GM11168 (cell line): ENCODE results near the gene MRI1.
"Not testable (repeated sequence)": the region's sequence is repeated elsewhere in the genome, so short reads cannot be mapped to it uniquely, and the experiment has no call there.

ENCODE experiments used
- in situ Hi-C: fragments of 300-500 bp; cut with MboI; formaldehyde crosslinking; loops from one replicate; pipeline ENCODE4 v1.12.0; 2022; ENCODE audit warnings: low sequenced_read_pairs; ENCODE audit not compliant: unreplicated experiment

MRI1 gene

GRCh38 chr19:13784731-13785452, 20.6 kb downstream of the MRI1 start:
- in situ Hi-C loops = no loop called here

GRCh38 chr19:13788991-13789390, 24.7 kb downstream of the MRI1 start:
- in situ Hi-C loops = no loop called here

DNA sequence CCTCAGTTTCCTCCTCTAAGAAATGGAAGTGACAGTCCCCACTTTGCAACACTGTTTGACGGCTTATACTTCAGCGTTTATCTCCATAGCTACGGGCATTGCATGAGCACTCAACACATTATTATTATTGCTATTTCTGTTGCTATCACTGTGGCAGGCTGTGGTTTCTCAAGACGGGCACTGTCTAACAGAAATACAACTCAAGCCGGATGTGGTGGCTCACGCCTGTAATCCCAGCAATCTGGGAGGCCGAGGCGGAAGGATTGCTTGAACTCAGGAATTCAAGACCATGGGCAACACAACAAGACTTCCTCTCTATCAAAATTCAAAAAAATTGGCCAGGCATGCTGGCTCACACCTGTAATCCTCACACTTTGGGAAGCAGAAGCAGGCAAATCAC, 26.0 kb downstream of the MRI1 start:
- in situ Hi-C loops = no loop called here

DNA sequence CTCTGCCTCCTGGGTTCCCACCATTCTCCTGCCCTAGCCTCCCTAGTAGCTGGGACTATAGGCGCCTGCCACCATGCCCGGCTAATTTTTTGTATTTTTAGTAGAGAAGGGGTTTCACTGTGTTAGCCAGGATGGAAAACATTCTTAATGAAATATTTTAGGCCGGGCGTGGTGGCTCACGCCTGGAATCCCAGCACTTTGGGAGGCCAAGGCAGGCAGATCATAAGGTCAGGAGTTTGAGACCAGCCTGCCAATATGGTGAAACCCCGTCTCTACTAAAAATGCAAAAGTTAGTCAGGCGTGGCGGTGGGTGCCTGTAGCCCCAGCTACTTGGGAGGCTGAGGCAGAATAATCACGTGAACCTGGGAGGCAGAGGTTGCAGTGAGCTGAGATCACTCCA, 29.0 kb downstream of the MRI1 start:
- in situ Hi-C loops = not testable (repeated sequence)

- in situ Hi-C loops = no loop called here
These were observed 30.1 kb downstream of the MRI1 start for GRCh38 chr19:13794398-13794756.

GRCh38 chr19:13794757-13795589, 30.7 kb downstream of the MRI1 start, which contains the start of gene ZSWIM4:
ZSWIM4 (plus strand) TSS chr19:13795443; CDS start chr19:13795649, 206 bp downstream.
- in situ Hi-C loops = no loop called here

DNA sequence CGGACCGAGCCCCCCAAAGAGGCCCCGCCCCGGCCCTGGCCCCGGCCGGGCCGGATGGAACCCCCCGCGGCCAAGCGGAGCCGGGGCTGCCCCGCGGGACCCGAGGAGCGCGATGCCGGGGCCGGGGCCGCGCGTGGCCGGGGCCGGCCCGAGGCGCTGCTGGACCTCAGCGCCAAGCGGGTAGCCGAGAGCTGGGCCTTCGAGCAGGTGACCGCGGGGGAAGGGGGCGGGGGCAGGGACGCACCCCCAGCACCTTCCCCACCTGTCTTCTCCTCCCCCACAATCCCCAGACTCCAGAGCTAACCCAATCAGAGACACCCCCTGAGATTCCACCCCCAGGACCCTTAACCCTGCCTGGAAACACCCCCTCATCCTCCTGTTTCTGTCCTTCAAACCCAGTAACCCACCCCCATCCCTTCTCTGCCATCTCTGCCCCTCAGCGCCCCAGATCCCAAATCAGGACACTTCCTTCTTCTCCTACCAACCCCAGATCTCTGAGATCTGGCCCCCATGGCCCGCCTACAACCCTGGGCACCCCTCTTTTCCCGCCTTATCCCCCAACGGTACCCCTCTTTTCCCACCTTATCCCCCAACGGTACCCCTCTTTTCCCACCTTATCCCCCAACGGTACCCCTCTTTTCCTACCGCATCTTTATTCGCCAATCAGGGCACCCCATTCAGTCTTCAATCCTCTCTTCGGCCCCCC, 31.4 kb downstream of the MRI1 start:
- in situ Hi-C loops = no loop called here

DNA sequence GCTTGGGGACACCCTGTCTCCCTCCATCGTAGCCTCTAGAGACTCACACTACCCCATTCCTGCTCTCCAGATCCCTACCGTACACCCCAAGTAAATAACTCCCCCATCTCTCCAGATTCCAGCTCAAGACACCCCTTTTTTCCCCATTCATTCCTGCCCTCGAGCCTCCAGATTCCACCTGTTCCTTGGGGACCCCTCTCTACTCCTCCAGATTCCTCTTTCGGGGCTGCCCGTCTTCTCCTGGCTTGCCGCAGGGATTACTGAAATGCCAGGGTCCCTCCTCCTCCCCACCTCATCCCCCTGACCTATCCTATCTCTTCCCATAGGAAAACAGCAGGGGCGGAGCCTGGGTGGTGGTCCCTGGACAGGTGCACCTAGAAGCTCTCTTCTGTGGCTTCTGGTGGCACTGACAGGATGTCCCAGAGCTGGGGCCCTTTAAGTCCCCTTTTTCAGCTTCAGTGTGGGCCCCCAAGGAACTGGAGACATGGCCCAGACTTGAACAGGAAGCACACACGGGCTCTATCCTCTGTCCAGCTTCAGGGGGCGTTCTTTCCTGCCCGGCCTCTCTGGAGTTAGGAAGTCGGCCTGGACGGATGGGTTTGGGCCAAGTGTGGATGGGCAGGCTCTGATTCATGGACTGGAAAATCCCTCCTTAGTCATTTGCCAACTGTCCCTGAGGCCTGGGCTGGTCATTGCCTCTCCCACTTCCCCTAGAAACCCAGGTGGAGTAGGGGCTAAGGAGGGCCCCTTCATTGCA, 32.2 kb downstream of the MRI1 start:
- in situ Hi-C loops = no loop called here

DNA sequence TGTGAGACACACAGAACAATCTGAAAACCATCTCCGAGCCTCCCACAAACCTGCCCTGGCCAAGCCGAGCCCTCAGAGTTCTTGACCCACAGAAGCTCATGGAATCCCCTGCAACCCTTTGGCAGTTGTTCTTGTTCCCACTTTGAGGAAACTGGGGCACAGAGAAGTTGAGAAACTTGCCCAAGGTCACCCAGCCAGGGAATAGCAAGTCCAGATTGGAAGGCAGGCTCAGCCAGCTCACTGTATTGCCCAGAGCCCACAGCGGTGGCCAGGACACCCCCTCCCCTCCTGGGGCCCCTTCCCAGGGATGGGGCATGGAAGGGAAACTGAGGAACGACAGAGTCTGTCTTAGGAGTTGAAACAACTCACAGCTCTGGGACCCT, 32.7 kb downstream of the MRI1 start:
- in situ Hi-C loops = no loop called here

GRCh38 chr19:13797870-13798269, 33.5 kb downstream of the MRI1 start:
- in situ Hi-C loops = no loop called here

DNA sequence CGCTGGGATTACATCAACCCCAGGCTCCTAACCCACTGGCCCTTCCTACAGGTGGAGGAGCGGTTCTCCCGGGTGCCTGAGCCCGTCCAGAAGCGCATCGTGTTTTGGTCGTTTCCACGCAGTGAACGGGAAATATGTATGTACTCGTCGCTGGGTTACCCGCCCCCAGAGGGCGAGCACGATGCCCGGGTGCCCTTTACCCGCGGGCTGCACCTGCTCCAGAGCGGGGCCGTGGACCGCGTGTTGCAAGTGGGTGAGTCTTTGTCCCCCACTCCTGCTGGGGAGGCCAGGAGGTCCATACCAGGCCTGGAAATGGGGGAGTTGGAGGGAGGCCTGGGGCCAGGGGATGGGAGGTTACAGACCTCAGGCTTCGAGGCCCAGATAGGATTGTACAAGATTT, 35.3 kb downstream of the MRI1 start:
- in situ Hi-C loops = no loop called here

DNA sequence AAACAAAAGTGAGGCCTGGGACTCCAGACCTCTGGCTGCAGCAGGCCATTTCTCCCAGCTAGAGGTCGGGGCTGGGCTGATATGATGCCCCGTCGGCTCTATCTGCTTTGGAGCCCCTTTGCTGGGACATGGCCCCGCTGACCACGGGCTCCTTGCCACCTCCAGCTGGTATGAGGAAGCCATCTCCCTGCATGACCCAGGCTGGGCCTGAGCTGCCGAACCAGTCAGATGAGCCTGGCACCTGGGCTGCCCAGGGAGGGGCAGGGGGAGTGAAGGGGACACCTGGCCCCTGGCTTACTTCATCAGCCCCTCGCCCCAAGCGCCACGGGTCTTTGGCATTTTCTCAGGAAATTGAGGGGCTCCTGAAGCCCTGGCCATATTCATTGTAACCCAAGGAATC, 38.7 kb downstream of the MRI1 start:
- in situ Hi-C loops = no loop called here

GRCh38 chr19:13804830-13805683, 40.7 kb downstream of the MRI1 start:
- in situ Hi-C loops = no loop called here

DNA sequence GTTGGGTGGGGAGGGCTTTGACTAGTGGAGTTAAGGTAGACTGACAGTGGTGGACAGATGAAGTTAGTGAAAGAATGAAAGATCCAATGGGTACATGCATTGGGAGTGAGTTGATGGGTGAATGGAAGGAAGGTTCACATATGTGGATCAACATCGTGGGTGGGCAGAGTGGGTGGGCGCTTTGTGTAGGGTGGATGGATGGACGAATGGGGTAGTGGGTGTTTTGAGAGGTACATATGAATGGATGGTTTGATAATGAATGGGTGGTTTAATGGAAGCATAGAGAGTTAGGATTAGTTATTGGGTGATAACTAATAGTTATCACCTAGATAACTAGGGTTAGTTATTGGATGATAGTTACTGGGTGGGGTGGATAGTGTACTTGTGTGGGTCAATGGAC, 42.4 kb downstream of the MRI1 start:
- in situ Hi-C loops = no loop called here

DNA sequence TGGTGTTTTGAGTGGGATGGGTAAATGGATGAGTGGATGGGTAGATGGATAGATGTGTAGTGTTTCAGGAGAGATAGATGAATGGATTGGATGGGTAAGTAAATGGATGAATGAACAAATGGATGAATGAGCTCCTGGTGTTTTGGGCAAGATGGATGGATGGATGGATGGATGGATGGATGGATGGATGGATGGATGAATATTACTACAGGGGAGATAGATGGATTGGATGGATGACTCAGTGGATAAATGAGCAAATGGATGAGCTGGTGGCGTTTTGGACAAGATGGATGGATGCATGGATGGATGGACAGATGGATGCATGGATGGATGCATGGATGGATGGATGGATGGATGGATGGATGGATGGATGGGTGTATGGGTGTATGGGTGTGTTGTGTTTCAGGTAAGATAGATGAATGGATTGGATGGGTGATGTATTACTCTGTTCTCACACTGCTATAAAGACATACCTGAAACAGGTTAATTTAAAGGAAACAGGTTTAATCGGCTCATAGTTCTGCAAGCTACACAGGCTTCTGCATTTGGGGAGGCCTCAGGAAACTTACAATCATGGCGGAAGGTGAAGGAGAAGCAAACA, 43.2 kb downstream of the MRI1 start:
- in situ Hi-C loops = no loop called here

GRCh38 chr19:13808856-13809255, 44.5 kb downstream of the MRI1 start:
- in situ Hi-C loops = no loop called here

GRCh38 chr19:13812544-13812943, 48.2 kb downstream of the MRI1 start:
- in situ Hi-C loops = no loop called here

DNA sequence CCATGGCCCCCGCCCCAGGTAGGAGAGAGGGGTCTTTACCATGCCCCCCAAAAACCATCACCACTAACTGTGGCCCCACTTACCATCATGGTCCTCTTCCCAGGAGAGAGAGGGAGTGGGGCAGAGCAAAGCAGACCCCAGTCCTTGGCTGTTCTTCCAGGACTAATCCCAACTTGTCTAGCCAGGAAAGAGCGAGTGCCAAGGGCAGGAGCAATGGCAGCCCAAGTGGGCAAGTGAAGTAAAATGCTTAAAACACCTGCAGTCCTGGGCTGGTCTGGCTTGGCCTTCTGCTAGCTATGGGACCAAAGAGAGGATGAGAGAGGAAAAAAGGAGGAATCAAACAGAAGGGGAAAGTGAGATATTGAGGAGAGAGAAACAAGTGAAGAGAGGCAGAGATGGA, 48.8 kb downstream of the MRI1 start:
- in situ Hi-C loops = no loop called here

- in situ Hi-C loops = no loop called here
These were observed 50.2 kb downstream of the MRI1 start for GRCh38 chr19:13814550-13814949.
